PC-3 (cell line): Measurements from ENCODE around the gene ZNF878. TPM values are rescaled to one million over a fixed set of nuclear protein-coding genes. Genes with fewer than 3 reads are reported as not detected.

ENCODE experiments used
- ATAC-seq: fragments of 200-7000 bp; cut with Tn5 transposase; 2 replicates; pipeline ENCODE4 v1.9.1; 2020; ENCODE audit warnings: mild to moderate bottlenecking, moderate library complexity
- BruUV-seq: library from RNA; stranded (reverse); fragments of 400-500 nt; replicated peaks from 2 replicates; lab custom pipeline; 2021; lab: Mats Ljungman, UMichigan
- CTCF ChIA-PET: fragments of 300-600 bp; sonication (Branson Sonifier 250); formaldehyde crosslinking; loops from one replicate; lab custom pipeline; 2022; ENCODE audit warnings: antibody characterized with exemption; lab: Charles Lee
- POLR2A ChIA-PET: fragments of 300-600 bp; sonication (Branson Sonifier 250); formaldehyde crosslinking; loops from one replicate; lab custom pipeline; 2022; ENCODE audit warnings: antibody characterized with exemption; ENCODE audit not compliant: unreplicated experiment; lab: Charles Lee
- DNase-seq: peaks from one replicate; pipeline ENCODE4 v3.0.0-alpha.2; 2015
- H2AFZ ChIP-seq: fragments of 300-600 bp; sonication (generic); 2 replicates; pipeline ENCODE4 v1.6.0; 2016; ENCODE audit warnings: antibody characterized with exemption, low read length
- H3F3A ChIP-seq: fragments of 300-600 bp; sonication (generic); one replicate; pipeline ENCODE4 v1.6.0; 2017; ENCODE audit warnings: antibody characterized with exemption, low read length, control low read depth, mild to moderate bottlenecking; ENCODE audit not compliant: unreplicated experiment
- H3K27ac ChIP-seq: fragments of 300-600 bp; sonication (generic); 2 replicates; pipeline ENCODE4 v1.5.1; 2016; ENCODE audit warnings: mild to moderate bottlenecking, low read length
- H3K27me3 ChIP-seq: fragments of 300-600 bp; sonication (generic); 2 replicates; pipeline ENCODE4 v1.6.1; 2016; ENCODE audit warnings: low read length, mixed read lengths
- H3K36me3 ChIP-seq: fragments of 300-600 bp; sonication (generic); 2 replicates; pipeline ENCODE4 v1.6.1; 2016; ENCODE audit warnings: low read depth, mixed run types, low read length, mixed read lengths
- H3K4me1 ChIP-seq: fragments of 300-600 bp; sonication (generic); 2 replicates; pipeline ENCODE4 v1.5.1; 2016; ENCODE audit warnings: low read length; ENCODE audit not compliant: insufficient read depth
- H3K4me2 ChIP-seq: fragments of 300-600 bp; sonication (generic); 2 replicates; pipeline ENCODE4 v1.6.0; 2016; ENCODE audit warnings: low read length
- H3K4me3 ChIP-seq: fragments of 300-600 bp; sonication (generic); 2 replicates; pipeline ENCODE4 v1.5.1; 2016; ENCODE audit warnings: mild to moderate bottlenecking, low read length, mixed read lengths
- H3K79me2 ChIP-seq: fragments of 300-600 bp; sonication (generic); 2 replicates; pipeline ENCODE4 v1.6.1; 2017; ENCODE audit warnings: low read length, mixed read lengths
- H3K9ac ChIP-seq: fragments of 300-600 bp; sonication (generic); 2 replicates; pipeline ENCODE4 v1.6.0; 2016; ENCODE audit warnings: mild to moderate bottlenecking, low read length
- H3K9me2 ChIP-seq: fragments of 300-600 bp; sonication (generic); replicated peaks from 2 replicates; pipeline ENCODE4 v1.6.1; 2016; ENCODE audit warnings: mixed run types, low read length, mixed read lengths
- H3K9me3 ChIP-seq: fragments of 300-600 bp; sonication (generic); 2 replicates; pipeline ENCODE4 v1.6.1; 2016; ENCODE audit warnings: low read length, mixed read lengths
- H4K20me1 ChIP-seq: fragments of 300-600 bp; sonication (generic); 2 replicates; pipeline ENCODE4 v1.6.1; 2016; ENCODE audit warnings: low read length, mixed read lengths
- EZH2 ChIP-seq: fragments of 300-600 bp; sonication (generic); IDR thresholded peaks from one replicate; pipeline ENCODE4 v1.6.1; 2017; ENCODE audit warnings: antibody characterized with exemption, mild to moderate bottlenecking, low read length; ENCODE audit not compliant: unreplicated experiment
- EZH2phosphoT487 ChIP-seq: fragments of 300-600 bp; sonication (generic); IDR thresholded peaks from 2 replicates; pipeline ENCODE4 v1.6.1; 2018; ENCODE audit warnings: mild to moderate bottlenecking, antibody characterized with exemption, low read length, borderline replicate concordance
- intact Hi-C: fragments of 100-400 bp; cut with micrococcal nuclease; formaldehyde crosslinking; loops from 2 replicates; pipeline ENCODE4 v1.9.0; 2023
- total RNA-seq: library from RNA; depleted of rRNA; stranded (reverse); fragments of >200 nt; gene quantifications from 2 replicates; pipeline ENCODE4 v1.2.3, GENCODE V29; 2014
- TF ChIP-seq, protein P1 (sequence below): fragments of 300-600 bp; sonication (generic); conservative IDR thresholded peaks from 2 replicates; pipeline ENCODE4 v1.5.1; 2017; ENCODE audit warnings: antibody characterized with exemption, low read depth, mild to moderate bottlenecking, low read length

Gene ZNF878
- total RNA-seq, 1 experiment from 2014 or later: 1.9 TPM

DNA sequence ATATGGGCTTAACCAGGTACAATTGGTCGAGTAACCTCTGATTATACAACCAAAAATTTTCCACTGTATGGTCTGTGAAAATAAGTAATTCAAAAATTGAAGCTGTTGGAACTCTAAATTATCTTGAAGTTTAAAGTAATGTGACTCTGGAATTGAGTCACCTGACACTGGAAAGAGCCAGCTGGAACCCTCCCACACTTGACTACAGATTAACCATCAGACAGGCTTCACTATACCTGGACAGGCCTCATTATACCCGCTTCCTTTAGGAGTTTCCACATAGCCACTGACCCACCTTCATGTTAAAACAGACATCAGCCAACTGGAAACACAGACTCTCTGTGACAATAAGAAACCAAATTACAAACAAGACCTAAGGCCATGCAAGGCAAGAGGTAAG lies 18.6 kb downstream of the ZNF878 start:
- Histone ChIP-seq H3K9me2 (no peaks in the 10 kb centered on the region), H3K27me3 (no peaks in the 10 kb centered on the region), H3K36me3 (peaks cover 27% of the 10 kb centered on the region), H3K4me2 (peak overlapping the region; percentile 91), H3F3A (no peaks in the 10 kb centered on the region), H2AFZ (peak overlapping the region; percentile 95), H3K9me3 (peaks cover 7% of the 10 kb centered on the region; the same call in 1 of the 2 replicates), H3K4me3 (peak overlapping the region; percentile 89), H3K79me2 (peaks cover 19% of the 10 kb centered on the region), H3K4me1 (peaks cover 10% of the 10 kb centered on the region), H3K27ac (no peak overlapping the region), H4K20me1 (no peaks in the 10 kb centered on the region), H3K9ac (no peak overlapping the region)
- intact Hi-C loops: loop anchor here (2.0 kb wide), 2 partner anchors 45 to 109 kb away; partner anchors contain the start of gene ZNF700
- ATAC-seq: no peak
- ChIA-PET POLR2A (no interaction called here), CTCF (no interaction called here)
- DNase-seq: peak; percentile 10
- TF ChIP-seq, protein P1, sequence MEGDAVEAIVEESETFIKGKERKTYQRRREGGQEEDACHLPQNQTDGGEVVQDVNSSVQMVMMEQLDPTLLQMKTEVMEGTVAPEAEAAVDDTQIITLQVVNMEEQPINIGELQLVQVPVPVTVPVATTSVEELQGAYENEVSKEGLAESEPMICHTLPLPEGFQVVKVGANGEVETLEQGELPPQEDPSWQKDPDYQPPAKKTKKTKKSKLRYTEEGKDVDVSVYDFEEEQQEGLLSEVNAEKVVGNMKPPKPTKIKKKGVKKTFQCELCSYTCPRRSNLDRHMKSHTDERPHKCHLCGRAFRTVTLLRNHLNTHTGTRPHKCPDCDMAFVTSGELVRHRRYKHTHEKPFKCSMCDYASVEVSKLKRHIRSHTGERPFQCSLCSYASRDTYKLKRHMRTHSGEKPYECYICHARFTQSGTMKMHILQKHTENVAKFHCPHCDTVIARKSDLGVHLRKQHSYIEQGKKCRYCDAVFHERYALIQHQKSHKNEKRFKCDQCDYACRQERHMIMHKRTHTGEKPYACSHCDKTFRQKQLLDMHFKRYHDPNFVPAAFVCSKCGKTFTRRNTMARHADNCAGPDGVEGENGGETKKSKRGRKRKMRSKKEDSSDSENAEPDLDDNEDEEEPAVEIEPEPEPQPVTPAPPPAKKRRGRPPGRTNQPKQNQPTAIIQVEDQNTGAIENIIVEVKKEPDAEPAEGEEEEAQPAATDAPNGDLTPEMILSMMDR: no peak
- TF ChIP-seq EZH2: no peak
- no peak for TF ChIP-seq EZH2phosphoT487
- no TSS peak for BruUV-seq

DNA sequence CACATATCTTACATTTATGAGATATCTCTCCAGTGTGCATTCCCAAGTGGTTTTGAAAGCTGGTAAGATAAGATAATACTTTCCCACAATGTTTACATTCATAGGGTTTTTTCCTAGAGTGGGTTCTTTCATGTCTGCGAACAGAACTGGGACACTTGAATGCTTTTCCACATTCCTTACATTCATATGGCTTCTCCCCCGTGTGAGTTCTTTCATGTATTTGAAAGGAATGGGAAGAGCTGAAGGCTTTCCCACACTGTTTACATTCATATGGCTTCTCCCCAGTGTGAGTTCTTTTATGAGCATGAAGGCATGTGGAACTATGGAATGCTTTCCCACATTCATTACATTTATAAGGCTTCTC lies 37.0 kb downstream of the ZNF878 start:
- H3K9me3 ChIP-seq: peaks cover 63% of the 10 kb centered on the region
- no peak overlapping the region for H2AFZ ChIP-seq
- no peaks in the 10 kb centered on the region for H3K79me2 ChIP-seq
- H3K9ac ChIP-seq: no peak overlapping the region
- H3K27ac ChIP-seq: no peak overlapping the region
- CTCF ChIA-PET: no interaction called here
- no peaks in the 10 kb centered on the region for H3K27me3 ChIP-seq
- no peaks in the 10 kb centered on the region for H4K20me1 ChIP-seq
- no peaks in the 10 kb centered on the region for H3K4me1 ChIP-seq
- H3F3A ChIP-seq: no peaks in the 10 kb centered on the region
- BruUV-seq: no TSS peak
- DNase-seq (no peak), ATAC-seq (no peak)
- H3K36me3 ChIP-seq: peaks cover 83% of the 10 kb centered on the region
- TF ChIP-seq EZH2phosphoT487: no peak
- TF ChIP-seq EZH2: no peak
- TF ChIP-seq, protein P1: no peak
- POLR2A ChIA-PET: no interaction called here
- no peak overlapping the region for H3K4me2 ChIP-seq
- intact Hi-C loops: no loop called here
- no peak overlapping the region; the same call in 1 of the 2 replicates for H3K4me3 ChIP-seq
- H3K9me2 ChIP-seq: no peaks in the 10 kb centered on the region

DNA sequence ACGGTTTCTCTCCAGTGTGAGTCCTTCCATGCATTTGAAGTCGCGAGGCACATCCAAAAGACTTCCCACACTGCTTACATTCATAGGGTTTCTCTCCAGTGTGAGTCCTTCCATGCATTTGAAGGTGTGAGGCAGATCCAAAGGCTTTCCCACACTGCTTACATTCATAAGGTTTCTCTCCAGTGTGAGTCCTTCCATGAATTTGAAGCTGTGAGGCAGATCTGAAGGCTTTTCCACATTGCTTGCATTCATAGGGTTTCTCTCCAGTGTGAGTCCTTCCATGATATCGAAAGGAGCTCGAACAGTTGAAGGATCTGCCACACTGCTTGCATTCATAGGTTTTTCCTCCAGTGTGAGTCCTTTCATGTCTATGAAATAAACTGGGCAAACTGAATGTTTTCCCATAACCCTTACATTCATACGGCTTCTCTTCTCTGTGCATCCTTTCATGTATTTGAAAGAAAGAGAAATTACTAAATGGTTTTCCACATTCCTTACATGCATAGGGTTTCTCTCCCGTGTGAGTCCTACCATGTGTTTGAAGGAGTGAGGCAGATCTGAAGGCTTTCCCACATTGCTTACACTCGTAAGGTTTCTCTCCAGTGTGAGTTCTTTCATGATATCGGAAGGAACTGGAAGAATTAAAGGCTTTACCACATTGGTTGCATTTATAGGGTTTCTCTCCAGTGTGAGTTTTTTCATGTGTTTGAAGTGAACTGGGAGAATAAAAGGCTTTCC lies 37.6 kb downstream of the ZNF878 start:
- TSS peak; percentile 24 for BruUV-seq
- TF ChIP-seq EZH2 (no peak), EZH2phosphoT487 (no peak)
- H3K27me3 ChIP-seq: no peaks in the 10 kb centered on the region
- no peaks in the 10 kb centered on the region for H4K20me1 ChIP-seq
- H3K36me3 ChIP-seq: peaks cover 84% of the 10 kb centered on the region
- H3K9me2 ChIP-seq: no peaks in the 10 kb centered on the region
- H3K9ac ChIP-seq: no peak overlapping the region
- no peak for ATAC-seq
- H3K9me3 ChIP-seq: peaks cover 63% of the 10 kb centered on the region
- no peaks in the 10 kb centered on the region for H3K4me1 ChIP-seq
- no peak overlapping the region for H3K4me2 ChIP-seq
- no peak for DNase-seq
- H3K27ac ChIP-seq: no peak overlapping the region
- intact Hi-C loops: no loop called here
- no peak overlapping the region for H2AFZ ChIP-seq
- H3F3A ChIP-seq: no peaks in the 10 kb centered on the region
- POLR2A ChIA-PET: no interaction called here
- no peak overlapping the region; the same call in 1 of the 2 replicates for H3K4me3 ChIP-seq
- CTCF ChIA-PET: no interaction called here
- H3K79me2 ChIP-seq: no peaks in the 10 kb centered on the region
